Breast epithelium (tissue), 3 donors: ENCODE data around the gene TIGD3.

ENCODE experiments used
- POLR2A ChIP-seq: fragments of 450-650 bp; IDR thresholded peaks from one replicate; pipeline ENCODE4 v1.6.1; 2016; ENCODE audit warnings: antibody characterized with exemption, mild to moderate bottlenecking, moderate library complexity
- TF ChIP-seq, protein P1 (sequence below), 3 donors: fragments of 450-650 bp; IDR thresholded peaks; one replicate each; pipeline ENCODE4 v1.5.1; 2016 to 2017; ENCODE audit warnings: antibody characterized with exemption in 3 of 3, mild to moderate bottlenecking in 3 of 3, moderate library complexity in 3 of 3

DNA sequence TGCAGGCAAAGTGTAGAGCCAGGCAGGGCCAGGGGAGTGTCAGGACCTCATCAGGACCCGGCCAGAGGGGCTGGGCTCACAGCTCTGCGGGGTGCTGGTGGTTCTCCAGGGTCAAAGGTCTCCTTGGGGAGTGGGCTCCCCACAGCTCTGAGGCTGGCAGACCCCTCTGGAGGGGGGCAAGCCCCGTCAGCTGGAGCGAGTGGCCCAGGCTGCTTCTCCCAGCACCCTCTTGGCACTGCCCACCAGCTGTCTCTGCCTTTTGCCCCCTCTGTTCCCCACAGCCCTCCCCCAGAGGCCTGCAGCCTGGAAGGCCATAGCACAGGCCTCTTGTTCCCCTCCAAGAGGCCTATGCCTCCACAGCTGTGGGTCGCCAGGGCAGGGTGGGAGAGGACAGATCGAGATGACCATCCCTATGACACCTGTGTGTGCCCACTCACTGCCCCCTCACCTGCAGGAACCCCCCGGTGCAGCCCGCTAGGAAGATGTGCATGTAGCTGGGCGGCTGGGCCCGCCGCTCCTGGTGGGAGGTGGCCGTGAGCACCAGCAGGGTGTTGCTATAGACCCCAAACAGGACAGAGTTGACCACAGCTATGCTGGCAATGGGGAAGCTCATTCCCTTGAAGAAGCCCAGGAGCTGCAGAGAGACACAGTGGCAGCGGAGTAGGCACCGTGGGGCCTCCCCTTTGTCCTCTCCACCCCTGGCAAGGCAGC is 24.5 kb downstream of the TIGD3 start:
- TF ChIP-seq POLR2A, result no peak
- TF ChIP-seq, protein P1, sequence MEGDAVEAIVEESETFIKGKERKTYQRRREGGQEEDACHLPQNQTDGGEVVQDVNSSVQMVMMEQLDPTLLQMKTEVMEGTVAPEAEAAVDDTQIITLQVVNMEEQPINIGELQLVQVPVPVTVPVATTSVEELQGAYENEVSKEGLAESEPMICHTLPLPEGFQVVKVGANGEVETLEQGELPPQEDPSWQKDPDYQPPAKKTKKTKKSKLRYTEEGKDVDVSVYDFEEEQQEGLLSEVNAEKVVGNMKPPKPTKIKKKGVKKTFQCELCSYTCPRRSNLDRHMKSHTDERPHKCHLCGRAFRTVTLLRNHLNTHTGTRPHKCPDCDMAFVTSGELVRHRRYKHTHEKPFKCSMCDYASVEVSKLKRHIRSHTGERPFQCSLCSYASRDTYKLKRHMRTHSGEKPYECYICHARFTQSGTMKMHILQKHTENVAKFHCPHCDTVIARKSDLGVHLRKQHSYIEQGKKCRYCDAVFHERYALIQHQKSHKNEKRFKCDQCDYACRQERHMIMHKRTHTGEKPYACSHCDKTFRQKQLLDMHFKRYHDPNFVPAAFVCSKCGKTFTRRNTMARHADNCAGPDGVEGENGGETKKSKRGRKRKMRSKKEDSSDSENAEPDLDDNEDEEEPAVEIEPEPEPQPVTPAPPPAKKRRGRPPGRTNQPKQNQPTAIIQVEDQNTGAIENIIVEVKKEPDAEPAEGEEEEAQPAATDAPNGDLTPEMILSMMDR (IDR thresholded peaks at IDR 0.05), result no peak
